Bronchial epithelial cell (primary cell): Measurements from ENCODE around the gene ORC1. TPM values are rescaled to one million over a fixed set of nuclear protein-coding genes. Genes with fewer than 3 reads are reported as not detected.

Source experiments
- DNase-seq: peaks from one replicate; pipeline ENCODE4 v3.0.0-alpha.2; 2010; ENCODE audit warnings: low read depth
- FAIRE-seq: peaks from 2 replicates; lab custom pipeline; 2011; peaks lifted over from hg19 to GRCh38; lab: Jason Lieb, UNC
- H3K27me3 ChIP-seq: 2 replicates; pipeline ENCODE4 v1.5.1; 2011; ENCODE audit warnings: low read length; ENCODE audit not compliant: control insufficient read depth, insufficient read depth
- H3K36me3 ChIP-seq: 2 replicates; pipeline ENCODE4 v1.5.1; 2011; ENCODE audit warnings: low read length; ENCODE audit not compliant: control insufficient read depth, insufficient read depth
- H3K4me3 ChIP-seq: 2 replicates; pipeline ENCODE4 v1.5.1; 2011; ENCODE audit warnings: mild to moderate bottlenecking, low read depth, low read length, control low read depth
- total RNA-seq: library from RNA; depleted of rRNA; stranded (reverse); fragments of >200 nt; gene quantifications from 2 replicates; pipeline ENCODE4 v1.2.1, GENCODE V29; 2014
- TF ChIP-seq, protein P1 (sequence below): IDR thresholded peaks from 2 replicates; pipeline ENCODE4 v1.5.1; 2011; ENCODE audit warnings: mild to moderate bottlenecking, moderate library complexity, low read length, control low read depth, inconsistent platforms; ENCODE audit not compliant: insufficient read depth, severe bottlenecking

Gene ORC1
- total RNA-seq, 1 donor from 2014 or later, result 0.26 TPM

DNA sequence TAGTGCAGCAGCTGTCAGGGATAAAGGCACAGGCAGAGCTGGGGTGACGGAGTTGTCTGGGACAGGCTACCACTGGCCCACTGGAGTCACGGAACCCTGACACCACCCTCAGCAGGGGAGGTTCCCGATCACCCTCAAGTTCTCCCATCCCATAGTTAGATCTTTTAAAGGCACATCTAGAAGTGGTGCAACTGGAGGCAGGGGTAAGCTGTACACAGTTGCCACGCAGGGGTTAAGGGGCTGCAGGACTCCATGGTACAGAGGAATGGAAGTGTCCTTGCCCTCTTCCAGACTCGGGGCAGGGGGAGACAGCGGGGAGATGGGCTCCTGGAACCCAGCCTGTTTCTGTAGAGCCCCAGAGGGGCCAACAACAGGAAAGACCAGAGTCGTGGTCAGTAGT is 51.5 kb downstream of the ORC1 start:
- FAIRE-seq, result no peak
- TF ChIP-seq, protein P1, sequence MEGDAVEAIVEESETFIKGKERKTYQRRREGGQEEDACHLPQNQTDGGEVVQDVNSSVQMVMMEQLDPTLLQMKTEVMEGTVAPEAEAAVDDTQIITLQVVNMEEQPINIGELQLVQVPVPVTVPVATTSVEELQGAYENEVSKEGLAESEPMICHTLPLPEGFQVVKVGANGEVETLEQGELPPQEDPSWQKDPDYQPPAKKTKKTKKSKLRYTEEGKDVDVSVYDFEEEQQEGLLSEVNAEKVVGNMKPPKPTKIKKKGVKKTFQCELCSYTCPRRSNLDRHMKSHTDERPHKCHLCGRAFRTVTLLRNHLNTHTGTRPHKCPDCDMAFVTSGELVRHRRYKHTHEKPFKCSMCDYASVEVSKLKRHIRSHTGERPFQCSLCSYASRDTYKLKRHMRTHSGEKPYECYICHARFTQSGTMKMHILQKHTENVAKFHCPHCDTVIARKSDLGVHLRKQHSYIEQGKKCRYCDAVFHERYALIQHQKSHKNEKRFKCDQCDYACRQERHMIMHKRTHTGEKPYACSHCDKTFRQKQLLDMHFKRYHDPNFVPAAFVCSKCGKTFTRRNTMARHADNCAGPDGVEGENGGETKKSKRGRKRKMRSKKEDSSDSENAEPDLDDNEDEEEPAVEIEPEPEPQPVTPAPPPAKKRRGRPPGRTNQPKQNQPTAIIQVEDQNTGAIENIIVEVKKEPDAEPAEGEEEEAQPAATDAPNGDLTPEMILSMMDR, result no peak
- no peak overlapping the region for H3K4me3 ChIP-seq
- peaks cover 30% of the 10 kb centered on the region for H3K36me3 ChIP-seq
- DNase-seq, result no peak
- H3K27me3 ChIP-seq, result no peaks in the 10 kb centered on the region

DNA sequence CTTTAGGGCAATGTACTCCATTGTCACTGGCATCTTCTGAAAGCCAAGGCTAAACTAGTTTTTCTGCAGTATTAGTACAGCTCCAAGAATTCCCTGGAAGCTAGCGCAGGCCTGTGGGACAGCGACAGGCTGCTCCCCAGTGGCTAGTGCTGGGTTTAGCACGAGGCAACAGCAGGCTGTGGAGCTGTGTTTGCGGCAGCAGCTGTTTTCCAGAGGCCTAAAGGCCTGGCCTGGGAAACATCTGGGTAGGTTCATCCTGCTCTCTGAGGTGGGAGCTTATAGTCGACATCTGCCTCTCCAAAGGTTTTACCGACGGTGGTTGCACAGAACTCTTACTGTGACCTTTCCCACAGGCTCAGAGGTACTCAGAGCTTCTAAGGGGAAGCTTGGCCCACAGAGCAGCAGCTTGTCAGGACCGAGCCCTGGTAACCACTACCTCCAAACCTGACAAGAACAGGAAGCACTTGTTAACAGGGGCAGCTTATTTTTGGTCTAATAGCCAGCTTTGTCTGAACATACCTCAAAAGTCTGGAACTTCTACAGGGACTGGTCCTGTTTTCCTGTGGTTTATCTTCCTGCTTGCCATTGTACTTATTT is 55.4 kb downstream of the ORC1 start:
- H3K4me3 ChIP-seq, result no peak overlapping the region
- no peaks in the 10 kb centered on the region for H3K27me3 ChIP-seq
- H3K36me3 ChIP-seq, result peaks cover 5% of the 10 kb centered on the region
- TF ChIP-seq, protein P1, result no peak
- no peak for DNase-seq
- FAIRE-seq, result no peak

DNA sequence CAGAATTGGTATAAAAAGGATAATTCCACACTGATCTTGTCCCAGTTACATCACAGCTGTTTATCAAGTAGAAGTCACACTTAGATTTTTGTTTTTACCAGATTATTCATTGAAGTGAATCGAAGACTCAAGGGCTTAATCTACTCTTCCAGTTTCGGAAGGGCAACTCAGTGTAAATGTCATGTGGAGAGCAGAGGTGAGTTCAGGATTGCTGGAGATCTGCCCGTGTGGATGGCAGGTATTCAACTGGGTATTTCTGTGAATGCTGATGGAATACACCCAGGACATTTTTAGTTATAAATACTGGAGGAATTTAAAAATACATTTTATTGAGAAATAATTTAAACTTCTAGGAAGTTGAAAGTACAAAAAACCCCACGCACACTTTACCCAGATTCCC is 57.6 kb downstream of the ORC1 start:
- Histone ChIP-seq H3K36me3 (peaks cover 1% of the 10 kb centered on the region), H3K27me3 (no peaks in the 10 kb centered on the region), H3K4me3 (no peak overlapping the region)
- TF ChIP-seq, protein P1, result no peak
- FAIRE-seq (no peak), DNase-seq (no peak)

DNA sequence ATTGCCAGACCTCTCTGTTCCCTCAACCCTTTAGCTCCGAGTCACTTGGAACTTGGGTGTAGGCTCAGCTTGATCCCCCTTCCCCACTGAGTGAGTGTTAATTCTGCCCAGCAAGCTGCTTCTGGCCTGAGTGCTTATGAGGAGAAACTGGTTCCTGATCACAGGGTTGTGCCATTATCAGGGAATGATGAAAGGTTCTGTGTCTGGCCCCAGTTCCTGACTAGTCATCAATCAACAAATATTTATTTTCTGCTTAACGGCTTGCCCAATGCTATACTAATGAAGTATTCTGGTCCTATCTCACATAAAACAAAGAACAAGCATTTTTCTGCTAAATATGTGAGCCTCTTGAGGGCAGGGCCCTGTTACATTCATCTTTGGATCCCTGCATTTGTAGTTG is 59.0 kb downstream of the ORC1 start:
- TF ChIP-seq, protein P1, result no peak
- Histone ChIP-seq H3K27me3 (no peaks in the 10 kb centered on the region), H3K4me3 (no peak overlapping the region), H3K36me3 (peaks cover 3% of the 10 kb centered on the region)
- FAIRE-seq (no peak), DNase-seq (no peak)

DNA sequence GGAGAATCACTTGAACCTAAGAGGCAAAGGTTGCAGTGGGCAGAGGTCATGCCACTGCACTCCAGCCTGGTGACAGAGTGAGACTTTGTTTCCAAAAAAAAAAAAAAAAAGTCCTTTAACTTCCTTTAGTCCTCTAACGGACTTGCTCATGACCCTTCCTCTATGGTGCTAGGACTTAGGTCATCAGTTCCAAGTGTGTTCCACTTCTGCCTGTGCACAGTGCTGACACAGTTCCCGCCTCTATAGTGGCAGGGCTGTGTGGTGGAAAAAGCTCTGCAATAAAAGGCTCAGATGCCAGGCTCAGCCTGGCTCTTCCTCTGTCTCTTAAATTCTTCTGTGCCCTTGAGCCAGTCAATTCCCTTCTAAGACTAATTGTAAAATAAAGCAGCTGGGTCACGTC is 60.2 kb downstream of the ORC1 start:
- DNase-seq (no peak), FAIRE-seq (no peak)
- TF ChIP-seq, protein P1, result no peak
- H3K4me3 ChIP-seq, result no peak overlapping the region
- peaks cover 3% of the 10 kb centered on the region for H3K36me3 ChIP-seq
- H3K27me3 ChIP-seq, result no peaks in the 10 kb centered on the region
